ENCODE data around the gene RDM1.

RDM1 gene

GRCh38 chr17:35870906-35871819 is 59.4 kb downstream of the RDM1 start:
- peak; percentile 52 for DNase-seq

GRCh38 chr17:35868737-35869136 is 61.8 kb downstream of the RDM1 start, which contains the start of gene HEATR9:
TSS of gene HEATR9 (minus strand) at chr17:35868891. CDS start at chr17:35868742, 149 bp downstream.
- no peak for DNase-seq

Measured in activated CD4-positive, alpha-beta T cell treated with anti-CD3 and anti-CD28 coated beads, Interleukin-2, Interleukin-6, amounts not matched to agents 100 ng/mL and 50 ng/mL, durations not matched to agents 16 hours and 8 hours (primary cell).